ENCODE data around the gene CNOT6L. TPM values are rescaled to one million over a fixed set of nuclear protein-coding genes. Genes with fewer than 3 reads are reported as not detected.

Gene CNOT6L
- polyA plus RNA-seq, 1 donor from 2014 or later = 14.4 TPM

- Histone ChIP-seq H3K36me3 (ENCODE audit: insufficient read depth, low read length) (no peaks in the 10 kb centered on the region), H3K9me2 (ENCODE audit: insufficient read depth, low read length) (no peaks in the 10 kb centered on the region), H3K27me3 (ENCODE audit: insufficient read depth, low read depth, low read length) (no peaks in the 10 kb centered on the region), H3K27ac (ENCODE audit: low read length) (no peak overlapping the region), H3F3A (ENCODE audit: insufficient read depth, low read length, poor library complexity, severe bottlenecking) (no peaks in the 10 kb centered on the region), H4K20me1 (ENCODE audit: insufficient read depth) (no peaks in the 10 kb centered on the region), H3K9ac (ENCODE audit: low read length) (no peak overlapping the region), H2AFZ (ENCODE audit: low read depth, low read length) (no peak overlapping the region), H3K79me2 (replicated peaks; ENCODE audit: insufficient read depth, low read length) (no peaks in the 10 kb centered on the region), H3K4me3 (ENCODE audit: low read length) (no peak overlapping the region), H3K9me3 (ENCODE audit: low read length) (no peaks in the 10 kb centered on the region), H3K4me2 (ENCODE audit: low read length) (no peak overlapping the region)
- no peak for TF ChIP-seq RAD21 (conservative IDR thresholded peaks at IDR 0.05)
- no peak for TF ChIP-seq SMC3 (conservative IDR thresholded peaks at IDR 0.05; ENCODE audit: poor library complexity)
- TF ChIP-seq POLR2AphosphoS5 (IDR thresholded peaks at IDR 0.05) = no peak
- TF ChIP-seq EP300 (conservative IDR thresholded peaks at IDR 0.05; ENCODE audit: poor library complexity, severe bottlenecking) = no peak
- no peak for TF ChIP-seq MXI1 (conservative IDR thresholded peaks at IDR 0.05; ENCODE audit: poor library complexity, severe bottlenecking)
- no peak for TF ChIP-seq TAF1 (IDR thresholded peaks at IDR 0.05; ENCODE audit: low read depth)
- no peak for TF ChIP-seq EZH2 (IDR thresholded peaks at IDR 0.05; ENCODE audit: borderline replicate concordance, insufficient read depth, low read length, poor library complexity, severe bottlenecking)
- no peak for TF ChIP-seq CTCF (IDR thresholded peaks at IDR 0.05; ENCODE audit: poor library complexity, severe bottlenecking)
These were observed 15.2 kb upstream of the CNOT6L start for GRCh38 chr4:77834403-77834802.

- H3K27ac ChIP-seq (ENCODE audit: low read length) = no peak overlapping the region
- H3K9me3 ChIP-seq (ENCODE audit: low read length) = no peaks in the 10 kb centered on the region
- no peaks in the 10 kb centered on the region for H3K9me2 ChIP-seq (ENCODE audit: insufficient read depth, low read length)
- no peaks in the 10 kb centered on the region for H3K79me2 ChIP-seq (replicated peaks; ENCODE audit: insufficient read depth, low read length)
- no peaks in the 10 kb centered on the region for H3K27me3 ChIP-seq (ENCODE audit: insufficient read depth, low read depth, low read length)
- H3K4me2 ChIP-seq (ENCODE audit: low read length) = no peak overlapping the region
- H4K20me1 ChIP-seq (ENCODE audit: insufficient read depth) = no peaks in the 10 kb centered on the region
- H3F3A ChIP-seq (ENCODE audit: insufficient read depth, low read length, poor library complexity, severe bottlenecking) = no peaks in the 10 kb centered on the region
- no peaks in the 10 kb centered on the region for H3K36me3 ChIP-seq (ENCODE audit: insufficient read depth, low read length)
- TF ChIP-seq SMC3 (conservative IDR thresholded peaks at IDR 0.05; ENCODE audit: poor library complexity) (no peak), REST (IDR thresholded peaks at IDR 0.05; ENCODE audit: borderline replicate concordance) (no peak), TAF1 (IDR thresholded peaks at IDR 0.05; ENCODE audit: low read depth) (no peak), MXI1 (conservative IDR thresholded peaks at IDR 0.05; ENCODE audit: poor library complexity, severe bottlenecking) (no peak), RAD21 (conservative IDR thresholded peaks at IDR 0.05) (no peak), POLR2AphosphoS5 (IDR thresholded peaks at IDR 0.05) (no peak), EZH2 (IDR thresholded peaks at IDR 0.05; ENCODE audit: borderline replicate concordance, insufficient read depth, low read length, poor library complexity, severe bottlenecking) (no peak), CTCF (IDR thresholded peaks at IDR 0.05; ENCODE audit: poor library complexity, severe bottlenecking) (no peak)
- H3K9ac ChIP-seq (ENCODE audit: low read length) = no peak overlapping the region
- H3K4me3 ChIP-seq (ENCODE audit: low read length) = no peak overlapping the region
- no peak overlapping the region for H2AFZ ChIP-seq (ENCODE audit: low read depth, low read length)
These were observed 14.1 kb upstream of the CNOT6L start for GRCh38 chr4:77833126-77833724.

Measured in neural cell (in vitro differentiated cells).